Trophoblast cell (in vitro differentiated cells and primary cell): ENCODE measurements around the gene ZFHX3.

ENCODE experiments used
- DNase-seq, 2 donors: peaks; one replicate each; pipeline ENCODE4 v3.0.0-alpha.2; 2016
- H2AFZ ChIP-seq: 2 replicates; pipeline ENCODE4 v1.6.1; 2013; ENCODE audit warnings: low read length, moderate library complexity, mild to moderate bottlenecking; ENCODE audit not compliant: insufficient read depth, poor library complexity
- H2AK5ac ChIP-seq: 2 replicates; pipeline ENCODE4 v1.6.1; 2013; ENCODE audit warnings: mild to moderate bottlenecking, low read length
- H2BK120ac ChIP-seq: 2 replicates; pipeline ENCODE4 v1.6.1; 2013; ENCODE audit warnings: low read length, mild to moderate bottlenecking, moderate library complexity; ENCODE audit not compliant: insufficient read depth, poor library complexity
- H2BK12ac ChIP-seq: 2 replicates; pipeline ENCODE4 v1.6.1; 2013; ENCODE audit warnings: mild to moderate bottlenecking, low read length, moderate library complexity
- H2BK5ac ChIP-seq: 2 replicates; pipeline ENCODE4 v1.6.1; 2013; ENCODE audit warnings: low read length, low read depth, moderate library complexity, mild to moderate bottlenecking; ENCODE audit not compliant: poor library complexity
- H3K14ac ChIP-seq: 2 replicates; pipeline ENCODE4 v1.6.1; 2013; ENCODE audit warnings: mild to moderate bottlenecking, low read length
- H3K18ac ChIP-seq: 2 replicates; pipeline ENCODE4 v1.6.1; 2013; ENCODE audit warnings: mild to moderate bottlenecking, low read length
- H3K23ac ChIP-seq: 2 replicates; pipeline ENCODE4 v1.6.1; 2013; ENCODE audit warnings: low read length
- H3K27ac ChIP-seq: 2 replicates; pipeline ENCODE4 v1.5.1; 2013; ENCODE audit warnings: low read depth, mild to moderate bottlenecking, inconsistent platforms, low read length, moderate library complexity
- H3K27me3 ChIP-seq: 2 replicates; pipeline ENCODE4 v1.6.1; 2013; ENCODE audit warnings: inconsistent platforms, mild to moderate bottlenecking, low read length, moderate library complexity; ENCODE audit not compliant: insufficient read depth
- H3K36me3 ChIP-seq, 2 experiments: 1 replicate in 1 of 2; 2 replicates in 1 of 2; pipeline ENCODE4 v1.6.1; 2013; ENCODE audit warnings: low read length in 2 of 2, mild to moderate bottlenecking in 2 of 2, moderate library complexity in 1 of 2; ENCODE audit not compliant: insufficient read depth in 2 of 2, control insufficient read depth in 1 of 2
- H3K4ac ChIP-seq: 2 replicates; pipeline ENCODE4 v1.6.1; 2013; ENCODE audit warnings: low read depth, mild to moderate bottlenecking, low read length, moderate library complexity
- H3K4me1 ChIP-seq, 2 experiments: 1 replicate in 1 of 2; 2 replicates in 1 of 2; pipeline ENCODE4 v1.6.1; 2013; ENCODE audit warnings: low read length in 2 of 2, mild to moderate bottlenecking in 2 of 2, moderate library complexity in 1 of 2; ENCODE audit not compliant: insufficient read depth in 2 of 2, control insufficient read depth in 1 of 2
- H3K4me2 ChIP-seq: 2 replicates; pipeline ENCODE4 v1.6.1; 2013; ENCODE audit warnings: inconsistent platforms, mild to moderate bottlenecking, low read length, moderate library complexity
- H3K4me3 ChIP-seq: 2 replicates; pipeline ENCODE4 v1.5.1; 2013; ENCODE audit warnings: mild to moderate bottlenecking, low read depth, low read length, inconsistent platforms
- H3K79me1 ChIP-seq: one replicate; pipeline ENCODE4 v1.6.1; 2013; ENCODE audit warnings: low read length
- H3K79me2 ChIP-seq: 2 replicates; pipeline ENCODE4 v1.6.1; 2013; ENCODE audit warnings: low read length, mild to moderate bottlenecking; ENCODE audit not compliant: control insufficient read depth, insufficient read depth, poor library complexity
- H3K9ac ChIP-seq: 2 replicates; pipeline ENCODE4 v1.6.1; 2013; ENCODE audit warnings: mild to moderate bottlenecking, low read length
- H3K9me3 ChIP-seq: 2 replicates; pipeline ENCODE4 v1.6.1; 2013; ENCODE audit warnings: low read depth, mild to moderate bottlenecking, control low read depth, inconsistent platforms, low read length; ENCODE audit not compliant: insufficient read depth
- H4K12ac ChIP-seq: 2 replicates; pipeline ENCODE4 v1.6.1; 2013; ENCODE audit warnings: low read depth, mild to moderate bottlenecking, low read length, moderate library complexity
- H4K8ac ChIP-seq: 2 replicates; pipeline ENCODE4 v1.6.1; 2013; ENCODE audit warnings: low read depth, mild to moderate bottlenecking, low read length, moderate library complexity
- H4K91ac ChIP-seq: one replicate; pipeline ENCODE4 v1.6.1; 2013; ENCODE audit warnings: low read depth, mild to moderate bottlenecking, low read length, moderate library complexity
- WGBS: extraction: QIAGEN DNeasy Blood & Tissue Kit; methylation state at CpG from one replicate; pipeline ENCODE4 v1.1.7; 2013; ENCODE audit warnings: missing lambda C conversion rate; ENCODE audit not compliant: insufficient read length, insufficient coverage; ENCODE audit errors: extremely low coverage; 5-methylcytosine and 5-hydroxymethylcytosine counted together

ZFHX3 gene

DNA sequence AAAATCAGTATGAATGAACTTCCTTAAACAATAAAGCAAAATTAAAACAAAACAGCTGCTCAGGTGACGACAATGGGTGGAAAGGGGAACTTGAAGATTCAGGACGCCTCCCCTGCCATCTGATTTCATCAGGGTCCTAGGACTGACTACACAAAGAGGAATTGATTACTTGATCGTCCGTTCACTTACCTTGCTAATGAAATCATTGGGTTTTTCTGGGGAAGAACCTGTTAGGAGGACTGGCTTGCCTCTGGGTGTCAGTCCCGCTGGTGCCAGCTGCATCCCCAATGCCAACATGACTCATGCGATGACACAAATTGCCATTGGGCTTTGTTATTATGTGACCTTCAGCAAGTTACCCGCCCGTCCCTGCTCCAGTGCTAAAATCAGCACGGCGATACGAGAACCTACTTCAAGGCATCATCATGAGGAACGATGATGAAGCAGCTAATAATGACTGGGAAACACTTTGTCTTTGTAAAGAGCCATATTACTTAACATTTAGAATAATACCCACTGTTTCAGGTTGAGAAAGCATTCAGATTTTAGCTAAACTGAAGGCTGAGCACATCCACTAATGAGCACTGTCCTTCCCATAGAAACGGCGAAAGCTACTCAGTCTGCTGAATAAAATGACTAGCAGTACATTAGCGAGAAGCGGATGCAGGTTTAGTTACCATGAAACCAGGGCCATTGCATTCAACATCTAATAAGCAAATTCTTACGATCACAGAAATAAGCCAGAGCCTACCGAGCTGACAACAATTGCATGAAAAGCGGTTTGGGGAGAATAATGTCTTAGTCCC, 139.4 kb downstream of the ZFHX3 start:
- DNase-seq, result peak in 1 of 2 donors; percentile 32

DNA sequence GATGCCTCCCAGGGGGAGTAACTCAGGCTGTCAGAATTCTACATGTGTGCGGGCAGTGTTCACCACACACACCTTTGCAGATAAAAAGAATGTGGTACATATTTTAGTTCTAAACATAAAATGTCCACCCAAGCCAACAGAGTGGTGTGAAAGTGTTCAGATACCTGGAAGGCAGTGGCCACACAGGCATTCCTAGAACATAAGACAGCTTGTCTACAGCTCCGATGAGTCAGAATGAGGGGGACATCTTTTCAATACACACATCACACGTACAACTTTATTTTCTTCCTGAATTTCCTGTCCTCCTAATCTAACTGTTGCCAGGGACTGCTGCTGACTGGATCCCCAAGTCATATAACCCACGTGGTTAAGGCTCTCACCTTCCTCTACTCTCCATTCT, 142.3 kb downstream of the ZFHX3 start:
- peak; percentile 69 to 85 for DNase-seq
- Histone ChIP-seq H3K9ac (no peak overlapping the region), H3K4me3 (no peak overlapping the region), H4K12ac (no peak overlapping the region), H3K27ac (no peak overlapping the region), H3K18ac (no peak overlapping the region), H2BK120ac (no peak overlapping the region), H3K9me3 (peaks cover 2% of the 10 kb centered on the region), H2AK5ac (no peak overlapping the region), H3K79me2 (peaks cover 3% of the 10 kb centered on the region), H3K4me2 (no peak overlapping the region), H2BK12ac (no peak overlapping the region), H3K79me1 (peaks cover 3% of the 10 kb centered on the region), H3K4me1 (peaks cover 5 to 14% of the 10 kb centered on the region in 2 experiments), H3K23ac (no peak overlapping the region), H3K4ac (no peak overlapping the region), H3K36me3 (peaks cover 2 to 4% of the 10 kb centered on the region in 2 experiments), H3K14ac (no peak overlapping the region), H2BK5ac (no peak overlapping the region), H3K27me3 (no peaks in the 10 kb centered on the region), H4K8ac (no peak overlapping the region), H4K91ac (no peak overlapping the region), H2AFZ (no peak overlapping the region)
- no CpG with 5 or more reads among the region's 4 CpGs for WGBS

More for the DNA sequence above, 139.4 kb downstream of the ZFHX3 start:
- Histone ChIP-seq H3K18ac (no peak overlapping the region), H4K8ac (no peak overlapping the region), H3K23ac (no peak overlapping the region), H3K4me2 (no peak overlapping the region), H3K9ac (no peak overlapping the region), H3K4me3 (no peak overlapping the region), H3K14ac (no peak overlapping the region), H3K36me3 (no peaks in the 10 kb centered on the region), H2BK120ac (no peak overlapping the region), H2AK5ac (no peak overlapping the region), H4K91ac (no peak overlapping the region), H3K4ac (no peak overlapping the region), H3K27ac (no peak overlapping the region), H3K79me1 (no peaks in the 10 kb centered on the region), H2BK5ac (no peak overlapping the region), H3K79me2 (peaks cover 3% of the 10 kb centered on the region), H4K12ac (no peak overlapping the region), H3K4me1 (peaks cover 2 to 5% of the 10 kb centered on the region in 2 experiments), H2AFZ (no peak overlapping the region), H3K9me3 (peaks cover 2% of the 10 kb centered on the region), H2BK12ac (no peak overlapping the region), H3K27me3 (no peaks in the 10 kb centered on the region)
- WGBS, result no CpG with 5 or more reads among the region's 19 CpGs

DNA sequence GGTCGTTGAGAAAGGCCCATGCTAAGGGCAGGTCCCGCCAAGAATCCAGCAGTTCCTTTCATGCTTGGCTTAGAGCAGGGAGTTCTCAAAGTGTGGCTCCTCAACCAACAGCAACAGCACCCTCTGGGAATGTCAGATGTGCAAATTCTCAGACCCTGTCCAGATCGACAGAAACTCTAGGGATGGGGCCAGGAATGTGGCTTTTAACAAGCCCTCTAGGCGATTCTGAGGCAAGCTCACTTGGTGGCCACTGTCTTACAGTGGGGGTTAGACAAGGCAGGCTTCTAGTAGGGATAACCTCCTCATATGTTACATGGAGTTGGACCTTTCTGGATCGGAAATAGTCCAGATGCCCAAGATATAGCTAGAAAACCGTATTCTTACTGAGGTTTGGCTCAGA, 144.8 kb downstream of the ZFHX3 start:
- DNase-seq, result peak in 1 of 2 donors; percentile 57
- Histone ChIP-seq H3K18ac (no peak overlapping the region), H3K4me3 (no peak overlapping the region), H3K79me1 (peaks cover 3% of the 10 kb centered on the region), H2BK120ac (no peak overlapping the region), H3K27me3 (no peaks in the 10 kb centered on the region), H3K27ac (no peak overlapping the region), H3K4me1 (peaks cover 5 to 14% of the 10 kb centered on the region in 2 experiments), H4K8ac (peak overlapping the region; percentile 35), H2BK12ac (no peak overlapping the region), H3K4ac (no peak overlapping the region), H3K4me2 (no peak overlapping the region), H2BK5ac (no peak overlapping the region), H2AFZ (no peak overlapping the region), H3K36me3 (peaks cover 2 to 4% of the 10 kb centered on the region in 2 experiments), H3K9ac (no peak overlapping the region), H4K12ac (no peak overlapping the region), H3K9me3 (peaks cover 2% of the 10 kb centered on the region), H3K14ac (no peak overlapping the region), H3K79me2 (peaks cover 3% of the 10 kb centered on the region), H3K23ac (no peak overlapping the region), H2AK5ac (no peak overlapping the region), H4K91ac (no peak overlapping the region)
- WGBS, result no CpG with 5 or more reads among the region's 6 CpGs

DNA sequence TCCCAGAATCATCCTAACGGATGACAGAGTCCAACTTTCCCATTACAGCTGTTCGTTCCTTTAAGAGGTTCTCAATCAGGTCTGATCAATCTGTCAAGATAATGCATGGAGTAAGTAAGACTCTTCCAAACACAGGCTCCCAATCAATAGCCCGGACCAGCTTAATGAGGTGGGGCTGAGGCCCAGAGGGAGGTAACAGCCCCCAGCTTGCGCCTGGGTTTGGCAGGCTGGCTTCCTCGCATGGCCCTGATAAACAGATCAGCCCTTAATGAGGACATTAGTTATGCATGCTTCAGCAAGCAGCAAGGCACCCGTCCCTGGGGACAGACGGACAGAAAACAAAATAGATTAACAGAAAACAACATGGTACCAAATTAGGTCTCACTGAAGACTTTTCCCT, 145.7 kb downstream of the ZFHX3 start:
- peak overlapping the region; percentile 12 for H3K4me2 ChIP-seq
- no peak overlapping the region for H3K27ac ChIP-seq
- peaks cover 2 to 4% of the 10 kb centered on the region in 2 experiments for H3K36me3 ChIP-seq
- H4K8ac ChIP-seq, result no peak overlapping the region
- H3K18ac ChIP-seq, result peak overlapping the region; percentile 29
- no peak overlapping the region for H2AK5ac ChIP-seq
- H3K14ac ChIP-seq, result no peak overlapping the region
- H3K23ac ChIP-seq, result no peak overlapping the region
- peaks cover 5 to 14% of the 10 kb centered on the region in 2 experiments for H3K4me1 ChIP-seq
- no CpG with 5 or more reads among the region's 7 CpGs for WGBS
- H2AFZ ChIP-seq, result no peak overlapping the region
- no peaks in the 10 kb centered on the region for H3K9me3 ChIP-seq
- H3K4me3 ChIP-seq, result no peak overlapping the region
- peaks cover 3% of the 10 kb centered on the region for H3K79me2 ChIP-seq
- H2BK5ac ChIP-seq, result no peak overlapping the region
- H3K4ac ChIP-seq, result no peak overlapping the region
- H4K12ac ChIP-seq, result peak overlapping the region; percentile 46
- H3K79me1 ChIP-seq, result peaks cover 3% of the 10 kb centered on the region
- no peak overlapping the region for H4K91ac ChIP-seq
- DNase-seq, result no peak
- no peak overlapping the region for H2BK12ac ChIP-seq
- H2BK120ac ChIP-seq, result no peak overlapping the region
- no peaks in the 10 kb centered on the region for H3K27me3 ChIP-seq
- H3K9ac ChIP-seq, result no peak overlapping the region
